Suprapubic skin (tissue), 4 donors: ENCODE measurements around the gene UBE2A. TPM values are rescaled to one million over a fixed set of nuclear protein-coding genes. Genes with fewer than 3 reads are reported as not detected.
A peak's percentile ranks its signal among the peaks of the same experiment; 100 is the strongest.

Experiments used
- DNase-seq, 2 donors: peaks; one replicate each; pipeline ENCODE4 v3.0.0-alpha.2; 2019; ENCODE audit warnings: low spot score in 2 of 2
- H3K27ac ChIP-seq: fragments of 200-600 bp; sonication (generic); one replicate; pipeline ENCODE4 v1.5.1; 2019
- H3K27me3 ChIP-seq: fragments of 200-600 bp; sonication (generic); one replicate; pipeline ENCODE4 v1.5.1; 2019
- H3K36me3 ChIP-seq: fragments of 200-600 bp; sonication (generic); one replicate; pipeline ENCODE4 v1.5.1; 2019
- H3K4me1 ChIP-seq: fragments of 200-600 bp; sonication (generic); one replicate; pipeline ENCODE4 v1.5.1; 2019
- H3K4me3 ChIP-seq: fragments of 200-600 bp; sonication (generic); one replicate; pipeline ENCODE4 v1.5.1; 2019; ENCODE audit warnings: mild to moderate bottlenecking
- H3K9me3 ChIP-seq: fragments of 200-600 bp; sonication (generic); one replicate; pipeline ENCODE4 v1.5.1; 2019
- EP300 ChIP-seq: sonication (generic); formaldehyde crosslinking; IDR thresholded peaks from one replicate; pipeline ENCODE4 v1.6.1; 2017; ENCODE audit warnings: antibody characterized with exemption
- POLR2A ChIP-seq, 2 donors: fragments of 450-650 bp; IDR thresholded peaks; one replicate each; pipeline ENCODE4 v1.6.1; 2017; ENCODE audit warnings: antibody characterized with exemption in 2 of 2, mild to moderate bottlenecking in 2 of 2, moderate library complexity in 2 of 2
- POLR2AphosphoS5 ChIP-seq, 3 donors: sonication (generic); formaldehyde crosslinking; IDR thresholded peaks; one replicate each; pipeline ENCODE4 v1.6.1; 2017; ENCODE audit warnings: antibody characterized with exemption in 3 of 3
- WGBS: methylation state at CpG from one replicate; pipeline ENCODE4 v1.1.5; 2018; 5-methylcytosine and 5-hydroxymethylcytosine counted together
- total RNA-seq, 4 donors: library from RNA; depleted of rRNA; stranded (reverse); fragments of >200 nt; gene quantifications; one replicate each; pipeline ENCODE4 v1.1.0, GENCODE V29; 2016
- TF ChIP-seq, protein P1 (sequence below), 2 donors: fragments of 200-600 bp in 1 of 2; fragments of 450-650 bp in 1 of 2; sonication (generic) in 1 of 2; IDR thresholded peaks; one replicate each; pipeline ENCODE4 v1.5.1; 2016 to 2019; ENCODE audit warnings: antibody characterized with exemption in 2 of 2, mild to moderate bottlenecking in 1 of 2, moderate library complexity in 1 of 2

The UBE2A gene
- total RNA-seq, 4 donors from 2014 or later: 22.1 to 32.7 (median 28.8) TPM

DNA sequence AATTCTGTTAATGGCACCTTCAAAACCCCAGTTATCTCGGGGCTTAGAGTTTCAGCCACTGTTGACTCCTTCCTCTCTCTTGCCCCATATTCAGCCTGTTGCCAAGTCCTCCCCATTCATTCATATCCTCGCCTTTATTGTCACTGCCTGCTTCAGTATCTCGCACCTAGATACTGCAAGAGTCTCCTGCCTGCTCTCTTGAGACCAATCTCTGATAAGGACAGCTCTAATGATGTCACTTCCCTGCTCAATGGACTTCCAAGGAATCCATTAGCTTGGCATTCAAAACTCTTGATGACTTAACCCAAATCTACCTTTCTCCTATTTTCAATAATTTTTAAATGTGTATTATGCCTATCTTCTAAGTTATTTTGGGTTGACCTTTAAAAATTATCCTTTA is 1.1 kb upstream of the UBE2A start:
- TF ChIP-seq POLR2A (IDR thresholded peaks at IDR 0.05): no peak
- no peak for TF ChIP-seq EP300
- TF ChIP-seq, protein P1, sequence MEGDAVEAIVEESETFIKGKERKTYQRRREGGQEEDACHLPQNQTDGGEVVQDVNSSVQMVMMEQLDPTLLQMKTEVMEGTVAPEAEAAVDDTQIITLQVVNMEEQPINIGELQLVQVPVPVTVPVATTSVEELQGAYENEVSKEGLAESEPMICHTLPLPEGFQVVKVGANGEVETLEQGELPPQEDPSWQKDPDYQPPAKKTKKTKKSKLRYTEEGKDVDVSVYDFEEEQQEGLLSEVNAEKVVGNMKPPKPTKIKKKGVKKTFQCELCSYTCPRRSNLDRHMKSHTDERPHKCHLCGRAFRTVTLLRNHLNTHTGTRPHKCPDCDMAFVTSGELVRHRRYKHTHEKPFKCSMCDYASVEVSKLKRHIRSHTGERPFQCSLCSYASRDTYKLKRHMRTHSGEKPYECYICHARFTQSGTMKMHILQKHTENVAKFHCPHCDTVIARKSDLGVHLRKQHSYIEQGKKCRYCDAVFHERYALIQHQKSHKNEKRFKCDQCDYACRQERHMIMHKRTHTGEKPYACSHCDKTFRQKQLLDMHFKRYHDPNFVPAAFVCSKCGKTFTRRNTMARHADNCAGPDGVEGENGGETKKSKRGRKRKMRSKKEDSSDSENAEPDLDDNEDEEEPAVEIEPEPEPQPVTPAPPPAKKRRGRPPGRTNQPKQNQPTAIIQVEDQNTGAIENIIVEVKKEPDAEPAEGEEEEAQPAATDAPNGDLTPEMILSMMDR (IDR thresholded peaks at IDR 0.05): no peak
- TF ChIP-seq POLR2AphosphoS5 (IDR thresholded peaks at IDR 0.05): no peak
- Histone ChIP-seq H3K4me1 (peaks cover 14% of the 10 kb centered on the region), H3K4me3 (peak overlapping the region; percentile 74), H3K27ac (peak overlapping the region; percentile 94), H3K27me3 (no peaks in the 10 kb centered on the region), H3K9me3 (no peaks in the 10 kb centered on the region), H3K36me3 (no peaks in the 10 kb centered on the region)
- 48% methylated on average over 3 of the region's 3 CpGs for WGBS
- no peak for DNase-seq

DNA sequence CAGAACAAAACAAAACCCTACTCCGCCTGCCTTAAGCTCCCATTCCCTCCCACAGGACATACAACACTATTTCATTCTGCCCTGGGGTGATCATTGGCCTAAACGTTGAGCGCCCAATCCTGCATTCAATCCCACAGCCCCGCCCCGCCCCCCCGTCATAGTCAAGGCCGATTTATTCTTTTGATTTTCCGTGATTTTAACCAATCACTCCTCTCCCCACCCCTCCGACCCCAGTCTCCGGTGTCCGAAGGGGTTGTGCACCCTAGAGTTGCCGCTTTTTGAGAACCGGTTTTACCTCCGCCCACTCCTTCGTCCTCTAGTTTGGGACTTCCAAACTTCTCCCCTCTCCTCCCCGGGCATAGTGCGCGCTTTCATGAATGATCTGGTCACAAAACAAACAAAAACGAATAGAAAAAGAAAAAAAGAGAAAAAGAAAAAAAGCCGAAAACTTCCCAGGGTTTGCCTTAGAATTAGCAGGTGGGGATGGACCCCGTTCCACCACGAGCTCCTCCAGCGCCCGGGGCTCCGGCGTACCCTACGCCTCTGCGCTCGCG is 446 bp upstream of the UBE2A start:
- Histone ChIP-seq H3K4me1 (peaks cover 14% of the 10 kb centered on the region), H3K9me3 (no peaks in the 10 kb centered on the region), H3K36me3 (no peaks in the 10 kb centered on the region), H3K4me3 (peak overlapping the region; percentile 74), H3K27ac (peak overlapping the region; percentile 94), H3K27me3 (no peaks in the 10 kb centered on the region)
- TF ChIP-seq EP300 (no peak), POLR2AphosphoS5 (IDR thresholded peaks at IDR 0.05) (no peak), POLR2A (IDR thresholded peaks at IDR 0.05) (no peak)
- DNase-seq: peak in 1 of 2 donors; percentile 76
- WGBS: 33% methylated on average over 30 of the region's 30 CpGs

DNA sequence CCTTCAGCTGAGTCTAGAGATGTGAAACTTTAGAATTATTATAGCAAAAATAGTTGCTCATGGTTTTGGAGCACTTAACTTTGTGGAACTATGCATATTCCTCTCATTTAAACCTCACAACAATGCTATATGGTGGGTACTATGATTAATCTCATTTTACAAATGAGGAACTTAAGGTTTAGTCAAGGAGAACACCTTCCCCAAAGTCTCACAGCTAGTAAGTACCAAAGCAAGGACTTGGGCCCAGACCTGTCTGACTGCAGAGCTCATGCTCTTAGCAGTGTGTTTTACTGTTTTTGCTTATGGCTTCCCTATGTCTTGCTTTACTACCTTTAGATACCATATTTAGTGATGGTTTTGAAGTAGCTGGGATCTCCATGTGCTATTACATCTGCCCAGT is 5.1 kb downstream of the UBE2A start:
- DNase-seq: no peak
- Histone ChIP-seq H3K27ac (no peak overlapping the region), H3K36me3 (no peaks in the 10 kb centered on the region), H3K9me3 (no peaks in the 10 kb centered on the region), H3K27me3 (no peaks in the 10 kb centered on the region), H3K4me3 (no peak overlapping the region), H3K4me1 (peaks cover 11% of the 10 kb centered on the region)
- TF ChIP-seq, protein P1 (IDR thresholded peaks at IDR 0.05): no peak
- TF ChIP-seq POLR2A (IDR thresholded peaks at IDR 0.05) (no peak), EP300 (no peak), POLR2AphosphoS5 (IDR thresholded peaks at IDR 0.05) (no peak)

DNA sequence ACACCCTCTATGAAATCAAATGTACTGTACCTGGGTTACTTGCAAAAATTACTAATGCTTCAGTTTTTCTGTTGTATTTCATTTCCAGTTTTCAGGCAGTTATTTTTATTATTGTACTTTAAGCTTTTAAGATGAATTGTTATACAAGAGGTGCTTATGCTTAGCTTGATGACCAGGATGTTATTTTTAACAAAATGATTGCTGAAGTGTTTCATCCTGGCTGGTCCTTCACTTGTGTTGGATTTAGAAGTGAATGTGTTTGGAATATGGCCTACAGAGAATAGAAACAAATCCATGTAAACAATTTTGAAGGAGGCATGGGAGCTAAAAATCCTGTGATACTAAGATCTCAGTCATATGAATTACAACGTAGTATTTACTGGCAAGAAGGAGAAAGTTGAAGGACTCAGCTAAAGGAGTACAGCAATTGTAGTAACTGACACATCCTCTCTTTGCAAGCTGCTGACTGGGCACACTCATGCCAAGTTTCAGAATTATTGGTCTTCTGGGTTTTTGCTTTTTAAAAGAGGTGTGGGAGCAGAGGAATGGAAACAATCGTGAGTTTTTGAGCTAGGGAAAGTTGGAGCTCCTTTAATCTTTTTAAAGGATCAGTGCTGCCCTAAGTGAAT is 9.2 kb downstream of the UBE2A start:
- no peak overlapping the region for H3K4me3 ChIP-seq
- TF ChIP-seq POLR2A (IDR thresholded peaks at IDR 0.05): no peak
- no peak for TF ChIP-seq POLR2AphosphoS5 (IDR thresholded peaks at IDR 0.05)
- TF ChIP-seq, protein P1 (IDR thresholded peaks at IDR 0.05): no peak
- TF ChIP-seq EP300: no peak
- no peak overlapping the region for H3K27ac ChIP-seq
- WGBS: 63% methylated on average over 2 of the region's 2 CpGs
- no peak for DNase-seq
- H3K9me3 ChIP-seq: no peaks in the 10 kb centered on the region
- no peaks in the 10 kb centered on the region for H3K27me3 ChIP-seq
- no peaks in the 10 kb centered on the region for H3K36me3 ChIP-seq
- H3K4me1 ChIP-seq: no peaks in the 10 kb centered on the region

DNA sequence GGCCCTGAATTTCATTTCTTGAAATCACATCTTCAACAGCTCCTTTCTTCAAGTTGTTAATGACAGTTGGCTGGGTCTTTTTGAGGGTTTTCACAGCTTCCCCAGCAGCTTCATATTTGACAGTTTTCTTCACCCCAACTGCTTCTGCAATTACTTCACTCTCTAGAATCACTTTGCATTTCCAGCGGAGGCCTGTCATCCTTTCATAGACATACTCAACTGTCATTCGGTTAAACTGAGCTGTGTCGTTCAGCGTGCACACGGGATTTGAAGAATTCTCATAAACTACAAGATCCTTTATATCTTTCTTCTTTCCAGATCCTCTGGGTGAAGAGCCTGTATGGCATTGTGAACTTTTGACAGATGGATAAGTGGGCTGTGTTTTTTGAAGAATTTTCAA is 15.4 kb downstream of the UBE2A start:
- no peak for DNase-seq
- WGBS: 96% methylated on average over 5 of the region's 5 CpGs
- H3K4me1 ChIP-seq: no peaks in the 10 kb centered on the region
- no peak overlapping the region for H3K27ac ChIP-seq
- H3K27me3 ChIP-seq: no peaks in the 10 kb centered on the region
- H3K4me3 ChIP-seq: no peak overlapping the region
- H3K36me3 ChIP-seq: peaks cover 24% of the 10 kb centered on the region
- TF ChIP-seq, protein P1 (IDR thresholded peaks at IDR 0.05): no peak
- TF ChIP-seq POLR2AphosphoS5 (IDR thresholded peaks at IDR 0.05) (no peak), EP300 (no peak), POLR2A (IDR thresholded peaks at IDR 0.05) (no peak)
- no peaks in the 10 kb centered on the region for H3K9me3 ChIP-seq
